NAMALWA (cell line): Measurements from ENCODE around the gene PPP1R1C.
"Not testable (repeated sequence)": the region's sequence is repeated elsewhere in the genome, so short reads cannot be mapped to it uniquely, and the experiment has no call there.

ENCODE experiments used
- DNase-seq: peaks from one replicate; pipeline ENCODE4 v3.0.0-alpha.2; 2015; ENCODE audit warnings: low spot score

Gene PPP1R1C

GRCh38 chr2:181985632-181986205, at the start of gene PPP1R1C:
Gene PPP1R1C, plus strand, starts transcription at chr2:181985853. Its CDS starts 258 bp downstream, at chr2:181986111.
- DNase-seq, result no peak

- DNase-seq, result no peak
Measured at GRCh38 chr2:181937473-181937872, 48.2 kb upstream of the PPP1R1C start.

- DNase-seq, result no peak
Measured at GRCh38 chr2:181943411-181944124, 42.1 kb upstream of the PPP1R1C start.

- DNase-seq, result no peak
Measured at GRCh38 chr2:181944164-181944913, 41.3 kb upstream of the PPP1R1C start.

GRCh38 chr2:181944914-181945291, 40.8 kb upstream of the PPP1R1C start:
- no peak for DNase-seq

- DNase-seq, result no peak
Measured at GRCh38 chr2:181946444-181947127, 39.1 kb upstream of the PPP1R1C start.

- no peak for DNase-seq
Measured at GRCh38 chr2:181947273-181947672, 38.4 kb upstream of the PPP1R1C start.

GRCh38 chr2:181948227-181948626, 37.4 kb upstream of the PPP1R1C start:
- DNase-seq, result no peak

GRCh38 chr2:181949047-181949446, 36.6 kb upstream of the PPP1R1C start:
- DNase-seq, result no peak

GRCh38 chr2:181952404-181953226, 33.0 kb upstream of the PPP1R1C start:
- DNase-seq, result no peak

GRCh38 chr2:181953881-181954537, 31.6 kb upstream of the PPP1R1C start:
- peak; percentile 75 for DNase-seq

GRCh38 chr2:181954538-181954883, 31.1 kb upstream of the PPP1R1C start:
- no peak for DNase-seq

- no peak for DNase-seq
Measured at GRCh38 chr2:181955010-181955409, 30.6 kb upstream of the PPP1R1C start.

- DNase-seq, result not testable (repeated sequence)
Measured at GRCh38 chr2:181955866-181956265, 29.8 kb upstream of the PPP1R1C start.

GRCh38 chr2:181957668-181958067, 28.0 kb upstream of the PPP1R1C start:
- no peak for DNase-seq

- no peak for DNase-seq
Measured at GRCh38 chr2:181958726-181959125, 26.9 kb upstream of the PPP1R1C start.

GRCh38 chr2:181959508-181959907, 26.1 kb upstream of the PPP1R1C start:
- no peak for DNase-seq

GRCh38 chr2:181961167-181961566, 24.5 kb upstream of the PPP1R1C start:
- DNase-seq, result not testable (repeated sequence)

- DNase-seq, result no peak
Measured at GRCh38 chr2:181962142-181962541, 23.5 kb upstream of the PPP1R1C start.

GRCh38 chr2:181970160-181970794, 15.4 kb upstream of the PPP1R1C start:
- DNase-seq, result no peak

GRCh38 chr2:181971032-181971431, 14.6 kb upstream of the PPP1R1C start:
- no peak for DNase-seq
